KOPT-K1 (cell line): ENCODE results near the gene WDR90.

Source experiments
- H3K27ac ChIP-seq: fragments of 200-600 bp; sonication (generic); 2 replicates; pipeline ENCODE4 v1.5.1; 2016; ENCODE audit warnings: antibody characterized with exemption, mild to moderate bottlenecking, low read depth, low read length; ENCODE audit not compliant: poor library complexity, severe bottlenecking
- H3K36me3 ChIP-seq: fragments of 200-600 bp; sonication (generic); 2 replicates; pipeline ENCODE4 v1.5.1; 2017; ENCODE audit warnings: antibody characterized with exemption, mild to moderate bottlenecking, low read length, moderate library complexity; ENCODE audit not compliant: insufficient read depth
- H3K9me3 ChIP-seq: fragments of 200-600 bp; sonication (generic); 2 replicates; pipeline ENCODE4 v1.5.1; 2017; ENCODE audit warnings: antibody characterized with exemption, low read length, mild to moderate bottlenecking; ENCODE audit not compliant: insufficient read depth, poor library complexity, severe bottlenecking

The WDR90 gene

GRCh38 chr16:642189-643049 lies 6.7 kb upstream of the WDR90 start:
- Histone ChIP-seq H3K36me3 (no peaks in the 10 kb centered on the region), H3K27ac (no peak overlapping the region), H3K9me3 (no peaks in the 10 kb centered on the region)

DNA sequence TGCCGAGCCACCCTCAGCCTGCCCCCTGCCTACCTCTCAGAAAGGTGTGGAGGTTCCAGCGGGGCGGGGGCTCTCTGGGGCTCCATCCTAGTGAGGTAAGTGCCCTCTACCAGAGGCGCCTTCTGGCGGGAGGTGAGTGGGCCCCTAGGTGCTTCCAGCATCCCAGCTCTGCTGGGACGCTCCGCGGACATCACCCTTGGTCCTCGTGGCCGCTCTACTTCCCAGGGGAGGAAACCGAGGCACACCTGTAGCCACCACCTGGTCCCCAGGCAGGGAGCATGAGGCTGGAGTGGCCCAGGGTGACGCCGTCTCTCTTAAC lies 6.2 kb upstream of the WDR90 start:
- Histone ChIP-seq H3K27ac (no peak overlapping the region), H3K36me3 (no peaks in the 10 kb centered on the region), H3K9me3 (no peaks in the 10 kb centered on the region)

DNA sequence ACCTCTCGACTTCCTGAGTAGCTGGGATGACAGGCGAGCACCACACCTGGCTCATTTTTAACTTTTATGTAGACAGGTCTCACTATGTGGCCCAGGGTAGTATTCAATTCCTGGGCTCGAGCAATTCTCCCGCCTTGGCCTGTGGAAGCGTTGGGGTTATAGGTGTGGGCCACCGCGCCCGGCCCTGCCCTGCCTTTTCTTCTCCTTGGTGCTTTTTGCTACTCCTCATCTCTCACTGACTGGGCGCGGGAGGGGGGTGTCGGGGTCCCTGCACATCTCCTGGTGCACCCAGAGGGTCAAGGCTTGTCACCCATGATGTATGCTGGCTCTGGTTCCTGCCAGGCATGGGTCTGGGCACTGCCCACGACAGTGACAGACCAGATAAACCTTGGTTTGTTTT lies 4.6 kb upstream of the WDR90 start:
- Histone ChIP-seq H3K36me3 (no peaks in the 10 kb centered on the region), H3K9me3 (no peaks in the 10 kb centered on the region), H3K27ac (no peak overlapping the region)

- Histone ChIP-seq H3K9me3 (no peaks in the 10 kb centered on the region), H3K27ac (no peak overlapping the region), H3K36me3 (no peaks in the 10 kb centered on the region)
Measured at GRCh38 chr16:645852-646678, 3.1 kb upstream of the WDR90 start.

GRCh38 chr16:646679-647172 lies 2.4 kb upstream of the WDR90 start:
- no peaks in the 10 kb centered on the region for H3K9me3 ChIP-seq
- peaks cover under 1% of the 10 kb centered on the region; the same call in 1 of the 2 replicates for H3K36me3 ChIP-seq
- no peak overlapping the region for H3K27ac ChIP-seq

GRCh38 chr16:647173-647902 lies 1.8 kb upstream of the WDR90 start:
- no peaks in the 10 kb centered on the region for H3K9me3 ChIP-seq
- no peak overlapping the region for H3K27ac ChIP-seq
- H3K36me3 ChIP-seq, result peaks cover 7% of the 10 kb centered on the region; the same call in 1 of the 2 replicates

DNA sequence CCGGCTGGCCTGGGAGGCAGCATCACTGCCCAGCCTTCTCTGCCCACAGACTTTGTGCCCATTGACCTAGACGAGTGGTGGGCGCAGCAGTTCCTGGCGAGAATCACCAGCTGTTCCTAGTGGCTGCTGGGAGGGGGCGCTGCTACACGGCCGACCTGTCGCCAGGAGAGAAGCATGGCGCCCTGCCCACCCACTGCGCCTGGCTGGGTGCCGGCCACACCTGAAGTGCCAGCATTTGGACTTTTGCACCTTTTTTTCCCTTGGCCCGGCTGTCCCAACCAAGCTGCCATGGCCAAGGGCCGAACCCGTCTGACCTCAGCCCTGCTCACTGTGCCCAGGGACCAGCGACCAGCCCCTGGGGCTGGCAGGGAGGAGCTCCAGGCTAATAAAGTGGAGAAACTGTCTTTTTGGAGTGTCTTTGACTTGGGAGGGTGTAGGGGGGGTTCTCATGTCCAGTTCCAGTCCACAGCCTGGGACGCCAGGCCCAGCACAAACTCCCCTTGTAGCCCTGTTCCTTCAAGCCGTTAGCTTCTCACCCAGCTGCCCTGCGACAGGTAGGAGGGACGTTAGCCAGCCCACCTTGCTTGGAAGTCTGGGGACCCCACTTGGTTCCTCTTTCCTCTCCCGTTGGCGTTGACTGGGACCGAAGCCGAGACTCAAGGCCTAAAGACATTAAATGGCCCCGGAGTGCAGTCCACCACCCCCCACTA lies 939 bp upstream of the WDR90 start:
- H3K9me3 ChIP-seq, result no peaks in the 10 kb centered on the region
- peak overlapping the region; percentile 83 for H3K27ac ChIP-seq
- H3K36me3 ChIP-seq, result peaks cover 15% of the 10 kb centered on the region; the same call in 1 of the 2 replicates

- H3K27ac ChIP-seq, result peak overlapping the region; percentile 83
- peaks cover 23% of the 10 kb centered on the region; the same call in 1 of the 2 replicates for H3K36me3 ChIP-seq
- H3K9me3 ChIP-seq, result no peaks in the 10 kb centered on the region
Measured at GRCh38 chr16:649631-650030, 466 bp downstream of the WDR90 start.

DNA sequence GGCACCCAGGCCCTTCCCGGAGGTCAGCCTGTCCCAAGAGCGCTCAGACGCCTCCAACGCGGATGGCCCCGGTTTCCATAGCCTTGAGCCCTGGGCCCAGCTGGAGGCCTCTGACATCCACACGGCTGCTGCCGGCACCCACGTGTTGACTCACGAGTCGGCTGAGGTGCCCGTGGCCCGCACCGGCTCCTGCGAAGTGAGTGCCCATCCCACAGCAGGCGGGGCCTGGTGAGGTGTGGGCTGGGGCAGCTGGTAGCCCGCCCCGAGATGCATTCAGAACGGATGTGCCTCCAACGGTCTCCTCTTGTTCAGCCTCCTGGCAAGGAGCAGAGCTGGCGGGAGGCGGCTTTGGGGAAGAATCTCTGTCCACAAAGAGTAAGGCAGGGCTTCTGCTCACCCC lies 2.7 kb downstream of the WDR90 start:
- H3K27ac ChIP-seq, result no peak overlapping the region
- no peaks in the 10 kb centered on the region for H3K9me3 ChIP-seq
- peaks cover 45% of the 10 kb centered on the region; the same call in 1 of the 2 replicates for H3K36me3 ChIP-seq

GRCh38 chr16:652454-653305 lies 3.5 kb downstream of the WDR90 start:
- Histone ChIP-seq H3K36me3 (peaks cover 53% of the 10 kb centered on the region; the same call in 1 of the 2 replicates), H3K27ac (no peak overlapping the region), H3K9me3 (no peaks in the 10 kb centered on the region)

DNA sequence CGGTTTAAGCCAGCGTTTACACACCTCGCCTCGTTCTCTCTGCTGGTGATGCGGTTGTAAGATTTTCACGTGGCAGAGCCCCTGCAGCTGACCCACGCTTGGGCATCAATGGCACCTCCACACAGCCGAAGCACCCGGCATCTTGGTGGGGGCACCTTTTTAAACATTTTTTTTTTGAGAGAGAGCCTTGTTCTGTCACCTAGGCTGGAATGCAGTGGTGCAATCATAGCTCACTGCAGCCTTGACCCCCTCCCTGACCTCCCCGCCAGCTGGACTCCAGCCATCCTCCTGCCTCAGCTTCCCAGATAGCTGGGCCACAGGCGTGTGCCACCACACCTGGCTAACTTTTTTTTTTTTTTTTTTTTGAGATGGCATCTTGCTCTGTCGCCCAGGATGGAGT lies 4.9 kb downstream of the WDR90 start:
- H3K36me3 ChIP-seq, result peaks cover 67% of the 10 kb centered on the region; the same call in 1 of the 2 replicates

GRCh38 chr16:657487-657886 lies 8.3 kb downstream of the WDR90 start:
- Histone ChIP-seq H3K36me3 (peaks cover 76% of the 10 kb centered on the region; the same call in 1 of the 2 replicates), H3K27ac (no peak overlapping the region)

More for the DNA sequence above, 4.9 kb downstream of the WDR90 start:
- no peaks in the 10 kb centered on the region for H3K9me3 ChIP-seq
- H3K27ac ChIP-seq, result no peak overlapping the region

GRCh38 chr16:658679-659571 lies 9.8 kb downstream of the WDR90 start:
- Histone ChIP-seq H3K9me3 (no peaks in the 10 kb centered on the region), H3K36me3 (peaks cover 63% of the 10 kb centered on the region; the same call in 1 of the 2 replicates), H3K27ac (no peak overlapping the region)

More at GRCh38 chr16:657487-657886, 8.3 kb downstream of the WDR90 start:
- H3K9me3 ChIP-seq, result no peaks in the 10 kb centered on the region
